Hypothalamus (tissue), 51 donors: Measurements from ENCODE around the gene C1orf185.
"Not testable (repeated sequence)": the region's sequence is repeated elsewhere in the genome, so short reads cannot be mapped to it uniquely, and the experiment has no call there.

Experiments used
- DNase-seq, 51 donors: peaks; one replicate each; lab custom pipeline; 2025; lab: John Stamatoyannopoulos, UW

C1orf185 gene

GRCh38 chr1:51133045-51133444 is 31.0 kb downstream of the C1orf185 start:
- DNase-seq: no peak

- DNase-seq: not testable (repeated sequence)
Observed at GRCh38 chr1:51137696-51138095, 35.7 kb downstream of the C1orf185 start.

- no peak for DNase-seq
Observed at GRCh38 chr1:51139474-51139873, 37.4 kb downstream of the C1orf185 start.

GRCh38 chr1:51147394-51147793 is 45.4 kb downstream of the C1orf185 start:
- no peak for DNase-seq

- no peak for DNase-seq
Observed at GRCh38 chr1:51154776-51155175, 52.7 kb downstream of the C1orf185 start.

GRCh38 chr1:51156752-51157151 is 54.7 kb downstream of the C1orf185 start:
- no peak for DNase-seq

- DNase-seq: no peak
Observed at GRCh38 chr1:51157395-51157794, 55.4 kb downstream of the C1orf185 start.

- no peak for DNase-seq
Observed at GRCh38 chr1:51158263-51158662, 56.2 kb downstream of the C1orf185 start.

- DNase-seq: not testable (repeated sequence)
Observed at GRCh38 chr1:51162560-51162959, 60.5 kb downstream of the C1orf185 start.

- no peak for DNase-seq
Observed at GRCh38 chr1:51165540-51165939, 63.5 kb downstream of the C1orf185 start.

GRCh38 chr1:51168266-51168845 is 66.3 kb downstream of the C1orf185 start:
- no peak for DNase-seq

- DNase-seq: no peak
Observed at GRCh38 chr1:51168936-51169335, 66.9 kb downstream of the C1orf185 start.

GRCh38 chr1:51170342-51170741 is 68.3 kb downstream of the C1orf185 start:
- no peak for DNase-seq

- DNase-seq: no peak
Observed at GRCh38 chr1:51172811-51173210, 70.8 kb downstream of the C1orf185 start.

- no peak for DNase-seq
Observed at GRCh38 chr1:51175278-51175677, 73.2 kb downstream of the C1orf185 start.

- not testable (repeated sequence) for DNase-seq
Observed at GRCh38 chr1:51177988-51178387, 76.0 kb downstream of the C1orf185 start.

GRCh38 chr1:51188230-51188629 is 86.2 kb downstream of the C1orf185 start:
- DNase-seq: no peak

- DNase-seq: peak in 16 of 51 donors; percentile 1 to 43 (median 8)
Observed at GRCh38 chr1:51189421-51190073, 87.5 kb downstream of the C1orf185 start.

- DNase-seq: no peak
Observed at GRCh38 chr1:51190961-51191360, 88.9 kb downstream of the C1orf185 start.

- DNase-seq: peak in 31 of 51 donors; percentile 0 to 65 (median 26)
Observed at GRCh38 chr1:51192213-51192843, 90.3 kb downstream of the C1orf185 start.

- no peak for DNase-seq
Observed at GRCh38 chr1:51193564-51193963, 91.5 kb downstream of the C1orf185 start.
